ENCODE data around the gene FGR.
"Not testable (repeated sequence)": the region's sequence is repeated elsewhere in the genome, so short reads cannot be mapped to it uniquely, and the experiment has no call there.

The FGR gene

DNA sequence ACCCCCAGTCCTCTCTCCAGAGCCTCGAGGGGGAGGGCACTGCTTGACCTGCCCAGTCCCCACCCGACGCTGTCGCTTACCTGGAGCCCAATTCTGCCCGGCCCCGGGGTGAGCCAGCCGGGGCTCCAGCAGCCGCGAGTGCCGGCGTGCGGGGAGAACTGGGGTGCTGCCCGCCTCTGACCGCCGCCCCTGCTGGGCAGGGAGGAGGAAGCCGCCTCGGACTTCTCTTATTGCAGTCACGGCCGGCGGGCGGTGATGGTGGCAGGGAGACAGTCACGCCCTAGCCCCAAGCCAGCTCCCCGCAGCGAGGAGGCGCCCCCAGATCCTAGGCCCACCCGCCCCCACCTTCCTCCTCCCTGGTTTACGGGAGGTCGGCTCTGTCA lies at the start of gene FGR:
TSS of gene FGR (minus strand) at position 201 of the 383 bp plus-strand sequence. CDS start 11,269 bp downstream, outside the sequence.
- in situ Hi-C loops (cut with HindIII; ENCODE audit: low sequenced_read_pairs), result no loop called here

GRCh38 chr1:27684176-27684575 lies 49.2 kb upstream of the FGR start:
- in situ Hi-C loops (cut with HindIII; ENCODE audit: low sequenced_read_pairs), result no loop called here

DNA sequence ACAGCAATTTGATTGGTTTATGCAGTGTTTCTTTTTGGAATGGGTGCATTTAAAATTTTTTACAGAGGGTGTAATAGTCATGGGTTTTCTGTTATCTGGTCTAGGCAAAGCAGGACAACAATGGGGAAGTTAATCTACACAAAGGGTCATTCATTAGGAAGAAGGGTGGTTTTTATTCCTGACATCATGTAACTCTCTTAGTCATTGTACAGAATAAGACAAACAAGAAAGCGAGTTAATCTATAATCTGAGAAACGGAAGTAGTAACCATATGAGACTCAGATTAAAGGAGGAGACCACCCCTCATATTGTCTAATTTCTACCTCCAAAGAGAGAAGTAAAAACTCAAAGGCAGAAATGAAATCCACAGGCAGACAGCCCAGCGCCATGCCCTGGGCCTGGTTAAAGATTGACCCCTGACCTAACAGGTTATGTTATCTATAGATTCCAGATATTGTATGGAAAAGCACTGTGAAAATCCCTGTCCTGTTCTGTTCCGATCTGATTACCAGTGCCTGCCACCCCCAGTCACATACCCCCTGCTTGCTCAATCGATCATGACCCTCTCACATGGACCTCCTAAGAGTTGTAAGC lies 47.5 kb upstream of the FGR start:
- in situ Hi-C loops (cut with HindIII; ENCODE audit: low sequenced_read_pairs), result no loop called here

DNA sequence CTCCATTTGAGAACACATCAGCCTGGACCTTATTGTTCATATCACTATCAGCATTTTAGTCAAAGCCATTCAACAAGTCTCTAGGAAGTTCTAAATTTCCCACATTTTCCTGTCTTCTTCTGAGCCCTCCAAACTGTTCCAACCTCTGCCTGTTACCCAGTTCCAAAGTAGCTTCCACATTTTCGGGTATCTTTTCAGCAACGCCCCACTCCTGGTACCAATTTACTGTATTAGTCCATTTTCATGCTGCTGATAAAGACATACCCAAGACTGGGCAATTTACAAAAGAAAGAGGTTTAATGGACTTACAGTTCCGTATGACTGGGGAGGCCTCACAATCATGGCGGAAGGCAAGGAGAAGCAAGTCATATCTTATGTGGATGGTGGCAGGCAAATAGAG lies 46.6 kb upstream of the FGR start:
- in situ Hi-C loops (cut with HindIII; ENCODE audit: low sequenced_read_pairs), result not testable (repeated sequence)

DNA sequence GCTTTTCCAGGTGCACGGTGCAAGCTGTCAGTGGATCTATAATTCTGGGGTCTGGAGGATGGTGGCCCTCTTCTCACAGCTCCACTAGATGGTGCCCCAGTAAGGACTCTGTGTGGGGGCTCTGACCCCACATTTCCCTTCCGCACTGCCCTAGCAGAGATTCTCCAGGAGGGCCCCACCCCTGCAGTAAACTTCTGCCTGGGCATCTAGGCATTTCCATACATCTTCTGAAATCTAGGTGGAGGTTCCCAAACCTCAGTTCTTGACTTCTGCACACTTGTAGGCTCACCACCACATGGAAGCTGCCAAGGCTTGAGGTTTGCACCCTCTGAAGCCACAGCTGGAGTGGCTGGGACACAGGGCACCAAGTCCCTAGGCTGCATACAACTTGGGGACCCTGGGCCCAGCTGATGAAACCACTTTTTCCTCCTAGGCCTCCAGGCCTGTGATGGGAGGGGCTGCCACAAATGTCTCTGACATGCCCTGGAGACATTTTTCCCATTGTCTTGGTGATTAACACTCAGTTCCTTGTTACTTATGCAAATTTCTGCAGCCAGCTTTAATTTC lies 45.3 kb upstream of the FGR start:
- in situ Hi-C loops (cut with HindIII; ENCODE audit: low sequenced_read_pairs), result not testable (repeated sequence)

DNA sequence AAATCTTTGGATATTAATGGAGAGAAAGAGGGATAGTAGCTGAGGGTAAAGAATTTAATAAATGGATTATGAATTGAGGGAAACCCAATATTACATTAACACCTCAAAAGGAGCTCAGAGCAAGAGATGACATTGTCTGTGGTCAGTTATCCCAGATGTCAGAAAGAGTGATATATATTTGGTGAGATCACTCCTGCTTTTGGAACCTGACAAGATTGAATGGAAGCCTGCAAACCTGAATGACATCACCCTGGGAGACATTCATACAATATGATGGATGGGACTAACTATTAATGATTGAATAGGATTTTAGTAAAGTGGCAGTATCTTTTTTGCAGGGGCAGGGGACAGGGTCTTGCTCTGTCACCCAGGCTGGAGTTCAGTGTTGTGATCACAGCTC lies 43.8 kb upstream of the FGR start:
- in situ Hi-C loops (cut with HindIII; ENCODE audit: low sequenced_read_pairs), result no loop called here

GRCh38 chr1:27676410-27676809 lies 41.4 kb upstream of the FGR start:
- in situ Hi-C loops (cut with HindIII; ENCODE audit: low sequenced_read_pairs), result no loop called here

DNA sequence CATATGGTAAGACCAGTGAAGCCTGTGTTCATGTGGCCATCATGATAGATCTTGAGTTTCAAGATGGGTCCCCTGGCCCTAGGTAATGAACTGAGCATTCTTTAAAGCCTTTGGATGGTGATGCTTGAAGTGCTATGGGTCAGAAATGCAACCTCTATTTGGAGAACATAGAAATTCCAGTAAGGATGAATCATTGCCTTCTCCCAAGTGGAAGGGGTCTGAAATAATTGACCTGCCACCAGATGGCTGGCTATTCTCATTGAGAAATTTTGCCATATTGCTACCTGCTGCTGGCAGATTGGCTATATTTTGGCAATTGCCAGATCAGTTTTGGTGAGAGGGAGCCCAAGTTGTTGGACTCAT lies 37.7 kb upstream of the FGR start:
- in situ Hi-C loops (cut with HindIII; ENCODE audit: low sequenced_read_pairs), result no loop called here

GRCh38 chr1:27671964-27672749 lies 37.2 kb upstream of the FGR start, which contains the start of gene IFI6:
IFI6 (minus strand) TSS chr1:27672192; CDS start chr1:27669314, 2,878 bp downstream.
- in situ Hi-C loops (cut with HindIII; ENCODE audit: low sequenced_read_pairs), result no loop called here

- in situ Hi-C loops (cut with HindIII; ENCODE audit: low sequenced_read_pairs), result no loop called here
Observed at GRCh38 chr1:27669876-27670275, 34.9 kb upstream of the FGR start.

DNA sequence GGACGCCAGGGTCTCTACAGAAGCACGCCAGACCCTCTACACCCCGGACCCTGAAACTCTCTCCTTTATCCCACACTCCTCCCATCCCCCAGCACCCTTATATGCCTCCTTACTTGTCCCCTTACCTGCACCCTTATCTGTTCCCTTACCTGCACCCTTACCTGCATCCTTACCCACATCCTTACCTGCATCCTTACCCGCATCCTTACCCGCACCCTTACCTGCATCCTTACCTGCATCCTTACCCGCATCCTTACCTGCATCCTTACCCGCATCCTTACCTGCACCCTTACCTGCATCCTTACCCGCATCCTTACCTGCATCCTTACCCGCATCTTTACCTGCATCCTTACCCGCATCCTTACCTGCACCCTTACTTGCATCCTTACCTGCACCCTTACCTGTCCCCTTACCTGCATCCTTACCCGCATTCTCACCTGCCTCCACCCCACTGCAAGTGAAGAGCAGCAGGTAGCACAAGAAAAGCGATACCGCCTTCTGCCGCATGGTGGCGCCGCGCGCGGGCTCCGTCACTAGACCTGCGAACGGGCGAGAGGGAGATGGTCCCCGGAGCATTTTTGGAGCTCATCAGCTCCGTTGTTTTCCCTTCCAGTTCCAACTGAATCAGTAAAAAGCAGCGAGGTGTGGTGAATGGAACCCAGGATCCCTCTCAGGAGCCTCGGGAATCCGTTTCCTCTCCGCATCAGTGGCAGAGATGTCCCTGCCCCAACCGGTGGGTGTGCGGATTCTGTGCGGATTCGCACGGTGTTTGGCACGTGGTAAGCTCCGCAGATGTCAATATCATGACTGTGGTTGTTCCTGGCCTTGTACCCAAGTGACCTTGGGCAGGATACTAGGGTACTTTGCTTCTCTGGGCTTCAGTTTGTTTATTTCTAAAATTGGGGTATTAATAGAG lies 34.1 kb upstream of the FGR start:
- in situ Hi-C loops (cut with HindIII; ENCODE audit: low sequenced_read_pairs), result no loop called here

DNA sequence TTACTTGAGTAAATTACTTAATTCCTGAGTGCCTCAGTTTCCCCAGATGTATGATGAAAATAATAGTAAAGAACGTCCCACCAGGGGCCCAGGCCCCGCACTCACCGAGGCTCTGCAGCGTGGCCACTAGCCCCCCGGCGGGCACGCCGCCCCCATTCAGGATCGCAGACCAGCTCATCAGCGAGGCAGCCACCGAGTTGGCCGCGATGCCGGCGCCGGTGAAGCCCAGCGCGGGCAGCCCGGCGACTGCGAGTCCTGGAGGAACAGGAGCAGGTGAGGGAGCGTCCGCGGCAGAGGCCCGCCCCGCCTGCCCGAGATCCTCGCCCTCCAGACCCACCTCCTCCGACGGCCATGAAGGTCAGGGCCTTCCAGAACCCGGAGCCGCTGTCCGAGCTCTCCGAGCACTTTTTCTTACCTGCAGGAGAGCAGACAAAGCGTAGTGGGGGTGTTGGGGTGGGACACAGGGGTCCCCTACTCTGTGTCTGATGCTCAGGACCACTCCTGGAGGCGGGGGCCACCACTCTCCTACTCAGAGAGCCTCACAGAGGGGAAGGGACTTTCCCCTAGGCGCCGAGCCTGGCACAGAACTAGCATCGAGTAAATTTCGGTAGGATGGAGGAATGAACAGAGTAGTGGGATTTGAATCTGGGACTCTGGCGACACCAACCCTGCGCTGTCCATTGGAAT lies 33.3 kb upstream of the FGR start:
- in situ Hi-C loops (cut with HindIII; ENCODE audit: low sequenced_read_pairs), result no loop called here

DNA sequence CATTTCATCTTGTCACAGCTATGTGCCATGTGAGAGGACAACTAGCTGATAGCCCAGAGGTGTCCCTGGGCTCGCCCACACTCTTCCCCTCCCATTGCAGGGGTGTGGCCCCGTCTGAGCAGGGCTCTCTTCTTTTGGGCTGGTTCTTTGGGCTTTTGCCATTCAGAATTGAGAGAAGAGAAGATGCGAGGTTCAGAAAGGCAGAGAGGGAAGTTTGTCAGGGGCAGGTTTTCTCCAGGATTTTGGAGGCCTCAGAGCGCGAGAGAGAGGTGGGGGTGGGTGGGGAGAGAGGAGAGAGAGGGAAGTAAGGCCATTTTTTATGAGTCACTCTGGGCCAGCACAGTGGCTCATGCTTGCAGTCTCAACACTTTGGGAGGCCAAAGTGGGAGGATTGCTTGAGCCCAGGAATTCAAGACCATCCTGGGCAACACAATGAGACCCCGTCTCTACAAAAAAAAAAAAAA lies 31.8 kb upstream of the FGR start:
- in situ Hi-C loops (cut with HindIII; ENCODE audit: low sequenced_read_pairs), result no loop called here

- in situ Hi-C loops (cut with HindIII; ENCODE audit: low sequenced_read_pairs), result no loop called here
Observed at GRCh38 chr1:27666294-27666693, 31.3 kb upstream of the FGR start.

DNA sequence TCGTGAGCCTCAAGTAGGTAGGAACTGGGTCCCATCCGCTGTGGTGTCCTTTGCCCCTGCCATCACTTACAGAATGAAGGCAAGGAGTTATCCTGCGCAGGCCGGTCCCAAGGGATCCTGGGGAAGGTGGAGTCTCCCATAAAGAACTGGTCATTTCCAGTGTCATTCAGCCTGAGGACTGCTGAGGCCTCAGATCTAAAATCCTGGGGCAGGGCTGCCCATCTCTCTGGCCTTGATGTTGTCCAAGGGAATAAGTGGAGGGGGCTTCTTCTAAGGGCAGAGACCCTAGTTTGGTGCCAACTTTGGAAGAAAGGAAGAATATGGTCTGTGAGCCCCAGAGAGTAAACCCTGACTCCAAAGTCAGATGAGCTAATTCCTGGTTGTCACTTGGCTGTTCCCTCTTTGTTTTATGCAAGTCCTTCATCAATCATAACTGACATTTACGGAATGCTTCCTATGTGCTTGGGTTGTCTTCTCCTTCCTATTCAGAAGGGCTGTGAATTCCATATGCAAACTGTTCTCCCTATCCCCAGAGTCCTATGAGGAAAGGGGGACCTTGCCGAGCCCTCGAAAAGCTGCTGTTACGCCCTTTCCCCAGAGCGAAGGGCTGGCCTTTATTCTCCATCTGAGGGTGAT lies 30.1 kb upstream of the FGR start:
- in situ Hi-C loops (cut with HindIII; ENCODE audit: low sequenced_read_pairs), result no loop called here

DNA sequence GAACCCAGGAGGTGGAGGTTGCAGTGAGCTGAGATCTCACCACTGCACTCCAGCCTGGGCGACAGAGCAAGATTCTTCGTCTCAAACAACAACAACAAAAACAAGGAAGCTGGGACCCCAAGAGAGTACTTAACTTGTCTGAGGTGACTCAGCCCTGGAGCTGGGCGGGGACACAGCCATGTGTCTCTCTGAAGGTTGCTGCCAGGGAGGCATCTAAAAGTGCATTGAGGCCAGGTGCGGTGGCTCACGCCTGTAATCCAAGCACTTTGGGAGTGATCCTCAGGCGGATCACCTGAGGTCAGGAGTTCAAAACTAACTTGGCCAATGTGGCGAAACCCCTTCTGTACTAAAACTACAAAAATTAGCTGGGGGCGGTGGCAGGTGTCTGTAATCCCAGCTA lies 29.3 kb upstream of the FGR start:
- in situ Hi-C loops (cut with HindIII; ENCODE audit: low sequenced_read_pairs), result no loop called here

DNA sequence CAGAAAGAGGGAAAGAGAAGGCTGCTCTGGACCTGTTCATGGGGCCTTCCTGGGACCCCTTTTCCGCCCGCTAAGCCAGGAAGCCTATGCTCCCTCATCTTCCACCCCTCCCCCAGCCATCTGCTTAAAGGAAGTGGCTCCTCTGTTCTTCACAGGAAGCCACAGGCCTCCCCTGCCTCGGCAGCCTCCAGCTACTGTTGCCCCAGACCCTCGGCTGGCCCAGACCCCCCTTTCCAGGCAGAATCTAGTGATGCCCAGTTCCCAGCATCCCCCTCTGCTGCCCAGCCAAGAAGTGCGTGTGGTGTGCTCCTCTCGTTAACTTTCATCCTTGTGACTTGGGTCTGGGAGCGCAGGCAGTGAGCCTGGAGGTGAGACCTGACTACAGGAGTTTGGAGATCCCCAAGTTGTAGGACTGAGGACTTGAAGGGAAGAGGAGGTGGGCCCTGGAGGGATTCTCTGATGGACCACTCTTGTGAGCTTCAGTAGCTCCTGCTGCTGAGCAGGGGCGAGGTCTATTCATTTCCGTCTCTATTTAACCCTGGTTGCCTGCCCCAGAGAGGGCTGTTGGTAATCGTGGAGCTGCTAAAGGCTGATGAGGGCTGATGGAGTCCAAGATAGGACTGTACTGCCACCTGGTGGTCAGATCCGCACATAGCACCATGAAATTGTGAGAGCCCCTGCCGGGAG lies 27.9 kb upstream of the FGR start:
- in situ Hi-C loops (cut with HindIII; ENCODE audit: low sequenced_read_pairs), result no loop called here

DNA sequence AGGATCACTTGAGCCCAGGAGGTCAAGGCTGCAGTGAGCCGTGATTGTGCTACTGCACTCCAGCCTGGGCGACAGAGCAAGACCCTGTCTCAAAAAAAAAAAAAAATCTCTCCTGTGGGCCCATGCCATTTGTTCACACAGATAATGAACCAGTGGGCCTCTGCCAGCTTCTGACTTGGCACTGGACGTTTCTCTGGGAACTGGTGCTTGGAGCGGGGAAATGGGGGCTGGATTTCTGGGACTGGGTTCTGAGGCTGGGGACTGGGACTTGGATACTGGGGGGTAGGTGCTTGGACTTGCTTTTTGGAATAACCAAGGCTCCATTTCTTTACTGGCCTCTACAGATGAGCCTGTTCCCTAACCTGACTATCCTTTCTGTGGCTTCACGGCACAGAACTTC lies 27.3 kb upstream of the FGR start:
- in situ Hi-C loops (cut with HindIII; ENCODE audit: low sequenced_read_pairs), result no loop called here

DNA sequence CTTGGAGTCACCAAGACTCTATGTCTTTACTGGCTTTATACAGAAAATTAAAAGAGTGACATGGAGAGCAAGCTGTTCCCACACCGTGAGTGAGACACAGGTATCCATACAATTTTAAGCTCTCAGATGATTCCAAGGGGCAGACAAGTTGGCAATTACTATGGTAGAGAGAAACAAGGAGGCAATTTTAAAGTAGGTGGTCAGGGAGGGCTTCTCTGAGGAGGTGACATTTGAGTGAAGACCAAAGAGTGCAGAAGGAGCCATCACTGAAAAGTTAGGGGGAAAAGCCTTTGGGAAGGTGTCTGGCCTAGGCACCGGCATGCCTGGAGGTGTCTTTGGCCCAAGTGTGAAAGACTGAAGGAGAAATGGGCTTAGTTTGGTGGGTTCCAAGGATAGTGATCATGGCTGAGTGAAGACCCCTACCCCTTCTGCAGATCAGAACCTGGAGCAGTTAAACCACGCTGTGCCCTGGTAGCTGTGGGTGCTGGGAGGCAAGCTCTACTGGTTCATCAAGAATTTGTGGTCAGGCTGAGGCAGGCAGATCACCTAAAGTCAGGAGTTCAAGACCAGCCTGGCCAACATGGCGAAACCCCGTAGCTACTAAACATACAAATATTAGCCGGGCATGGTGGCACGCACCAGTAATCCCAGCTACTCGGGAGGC lies 26.6 kb upstream of the FGR start:
- in situ Hi-C loops (cut with HindIII; ENCODE audit: low sequenced_read_pairs), result no loop called here

All from DLD1 (cell line).